ENCODE measurements around the gene AK8.

AK8 gene

DNA sequence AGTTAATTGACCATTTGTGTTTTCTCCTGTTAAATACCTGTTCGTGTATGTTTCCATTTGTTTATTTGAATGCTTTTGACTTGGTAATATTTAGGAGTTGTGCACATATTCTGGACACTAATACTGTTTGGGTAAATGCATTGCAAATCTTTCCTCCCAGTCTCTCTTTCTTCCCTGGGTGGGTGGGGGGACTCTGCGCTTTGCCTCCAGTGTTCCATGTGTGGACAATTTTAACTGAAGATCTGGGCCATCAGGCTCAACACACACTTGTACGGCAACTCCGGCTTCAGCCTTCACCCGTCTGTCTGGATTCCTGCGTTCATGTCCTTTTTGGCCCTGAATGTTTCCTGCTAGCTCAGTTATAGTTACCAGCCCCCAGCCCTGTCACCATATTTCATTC lies 167.8 kb downstream of the AK8 start:
- POLR2A ChIA-PET, result no interaction called here
- peaks cover 0 to 2% (median 0%) of the 10 kb centered on the region in 5 experiments for H3K27me3 ChIP-seq (replicated peaks in 2 of 5; ENCODE audit: control insufficient read depth in 4 of 5, insufficient read depth in 5 of 5, low read length in 4 of 5)
- no peak overlapping the region for H3K27ac ChIP-seq (ENCODE audit: insufficient read depth in 1 of 2, low read depth in 1 of 2, low read length in 2 of 2, poor library complexity in 1 of 2, severe bottlenecking in 2 of 2)
- H3K4me1 ChIP-seq (ENCODE audit: control extremely low read depth in 1 of 4, control insufficient read depth in 4 of 4, insufficient read depth in 4 of 4, low read length in 3 of 4), result no peaks in the 10 kb centered on the region
- WGBS (ENCODE audit: insufficient coverage), result 96% methylated on average over 4 of the region's 6 CpGs
- DNase-seq, result no peak
- H3K36me3 ChIP-seq (ENCODE audit: control insufficient read depth in 4 of 4, insufficient read depth in 4 of 4, low read length in 3 of 4), result no peaks in the 10 kb centered on the region
- CTCF ChIA-PET, result no interaction called here
- H3K9me3 ChIP-seq (ENCODE audit: control extremely low read depth in 1 of 5, control insufficient read depth in 4 of 5, insufficient read depth in 2 of 5, low read depth in 1 of 5, low read length in 4 of 5), result no peaks in the 10 kb centered on the region
- H3K4me3 ChIP-seq (ENCODE audit: control insufficient read depth in 1 of 7, extremely low read depth in 1 of 7, insufficient read depth in 4 of 7, low read depth in 2 of 7, low read length in 6 of 7), result no peak overlapping the region

DNA sequence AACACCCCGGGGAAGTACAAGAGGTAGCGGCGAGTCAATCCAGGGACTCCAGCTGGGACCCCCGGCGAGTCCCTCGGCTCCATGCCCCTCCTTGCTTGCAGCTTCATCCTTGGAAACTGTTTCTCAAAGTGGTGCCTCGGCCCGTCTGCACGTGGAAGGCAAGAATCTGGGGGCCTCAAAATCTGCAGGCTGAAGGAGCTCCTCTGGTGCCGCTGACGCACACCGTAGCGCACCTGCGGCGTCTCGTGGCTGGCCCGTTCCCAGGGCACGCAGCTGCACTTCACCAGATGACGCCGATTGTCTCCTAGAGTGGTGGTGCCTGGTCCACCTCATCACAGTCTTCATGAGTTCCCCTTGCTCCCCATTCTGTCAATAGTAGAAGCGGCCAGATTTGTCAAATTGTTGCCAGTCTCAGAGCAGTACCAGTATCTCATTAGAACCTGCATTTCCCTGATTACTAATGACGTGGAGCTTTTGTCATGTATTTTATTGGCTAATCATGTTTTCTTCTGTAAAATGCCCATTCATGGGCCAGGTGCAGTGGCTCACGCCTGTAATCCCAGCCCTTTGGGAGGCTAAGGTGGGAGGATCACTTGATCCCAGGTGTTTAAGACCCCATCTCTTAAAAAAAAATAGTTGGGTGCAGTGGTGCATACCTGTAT lies 169.2 kb downstream of the AK8 start:
- POLR2A ChIA-PET, result interaction anchor here (0.6 kb wide), 1 partner anchor 71 kb away, joined by 3 read pairs; no protein-coding TSS in a partner anchor
- 94% methylated on average over 23 of the region's 23 CpGs for WGBS (ENCODE audit: insufficient coverage)
- CTCF ChIA-PET, result interaction anchor here (0.9 kb wide), 1 partner anchor 10 kb away, joined by 3 read pairs; no protein-coding TSS in a partner anchor

DNA sequence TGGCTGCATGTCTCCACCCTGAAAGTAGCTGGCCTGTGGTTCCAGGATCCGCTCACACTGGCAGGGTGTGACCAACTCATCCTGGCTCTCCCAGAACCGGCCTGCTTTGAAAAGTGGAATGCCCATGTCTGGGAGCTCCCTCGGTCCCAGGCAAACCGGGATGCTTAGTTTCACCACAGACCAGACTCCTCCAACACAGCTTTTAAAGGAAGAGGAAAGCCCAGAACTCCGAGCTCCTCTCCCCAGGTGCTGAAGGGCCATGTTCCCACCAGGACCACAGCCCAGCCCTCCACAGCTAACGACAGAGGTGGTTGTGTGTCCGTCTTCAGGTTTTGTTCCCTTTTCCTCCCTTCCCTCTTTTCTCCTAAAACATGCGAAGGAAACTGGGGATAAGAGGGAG lies 169.8 kb downstream of the AK8 start:
- whole genome bisulfite sequencing (ENCODE audit: insufficient coverage), result 95% methylated on average over 8 of the region's 8 CpGs
- H3K27me3 ChIP-seq (replicated peaks in 2 of 5; ENCODE audit: control insufficient read depth in 4 of 5, insufficient read depth in 5 of 5, low read length in 4 of 5), result peaks cover 0 to 2% (median 0%) of the 10 kb centered on the region in 5 experiments
- CTCF ChIA-PET, result no interaction called here
- no peak for DNase-seq
- POLR2A ChIA-PET, result no interaction called here
- no peaks in the 10 kb centered on the region for H3K36me3 ChIP-seq (ENCODE audit: control insufficient read depth in 4 of 4, insufficient read depth in 4 of 4, low read length in 3 of 4)
- no peak overlapping the region for H3K27ac ChIP-seq (ENCODE audit: insufficient read depth in 1 of 2, low read depth in 1 of 2, low read length in 2 of 2, poor library complexity in 1 of 2, severe bottlenecking in 2 of 2)
- H3K9me3 ChIP-seq (ENCODE audit: control extremely low read depth in 1 of 5, control insufficient read depth in 4 of 5, insufficient read depth in 2 of 5, low read depth in 1 of 5, low read length in 4 of 5), result no peaks in the 10 kb centered on the region
- no peaks in the 10 kb centered on the region for H3K4me1 ChIP-seq (ENCODE audit: control extremely low read depth in 1 of 4, control insufficient read depth in 4 of 4, insufficient read depth in 4 of 4, low read length in 3 of 4)
- H3K4me3 ChIP-seq (ENCODE audit: control insufficient read depth in 1 of 7, extremely low read depth in 1 of 7, insufficient read depth in 4 of 7, low read depth in 2 of 7, low read length in 6 of 7), result no peak overlapping the region

More for the DNA sequence above, 169.2 kb downstream of the AK8 start:
- no peaks in the 10 kb centered on the region for H3K36me3 ChIP-seq (ENCODE audit: control insufficient read depth in 4 of 4, insufficient read depth in 4 of 4, low read length in 3 of 4)
- no peak overlapping the region for H3K27ac ChIP-seq (ENCODE audit: insufficient read depth in 1 of 2, low read depth in 1 of 2, low read length in 2 of 2, poor library complexity in 1 of 2, severe bottlenecking in 2 of 2)
- H3K4me1 ChIP-seq (ENCODE audit: control extremely low read depth in 1 of 4, control insufficient read depth in 4 of 4, insufficient read depth in 4 of 4, low read length in 3 of 4), result no peaks in the 10 kb centered on the region
- DNase-seq, result no peak
- no peak overlapping the region for H3K4me3 ChIP-seq (ENCODE audit: control insufficient read depth in 1 of 7, extremely low read depth in 1 of 7, insufficient read depth in 4 of 7, low read depth in 2 of 7, low read length in 6 of 7)
- peaks cover 0 to 2% (median 0%) of the 10 kb centered on the region in 5 experiments for H3K27me3 ChIP-seq (replicated peaks in 2 of 5; ENCODE audit: control insufficient read depth in 4 of 5, insufficient read depth in 5 of 5, low read length in 4 of 5)
- H3K9me3 ChIP-seq (ENCODE audit: control extremely low read depth in 1 of 5, control insufficient read depth in 4 of 5, insufficient read depth in 2 of 5, low read depth in 1 of 5, low read length in 4 of 5), result no peaks in the 10 kb centered on the region

DNA sequence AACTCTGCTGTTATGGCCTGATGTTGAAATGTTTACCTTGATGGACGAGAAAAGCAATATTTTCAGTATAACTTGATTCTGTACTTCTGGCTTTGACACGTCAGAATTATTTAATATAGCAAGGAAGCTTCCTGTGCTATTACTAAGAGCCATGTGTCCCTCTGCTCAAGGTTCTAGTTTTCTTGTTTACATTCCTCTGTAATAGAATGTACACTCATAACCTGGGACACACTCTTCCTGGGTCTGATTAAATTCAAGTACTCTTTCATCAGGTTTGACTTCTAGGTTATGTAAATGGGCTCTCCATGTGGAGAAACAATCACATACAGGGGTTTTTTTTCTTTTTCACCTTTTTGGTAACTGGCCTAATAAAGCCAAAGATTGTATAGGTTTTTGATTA lies 174.7 kb downstream of the AK8 start:
- ChIA-PET POLR2A (no interaction called here), CTCF (interaction anchor here (1.2 kb wide), 1 partner anchor 11 kb away, joined by 3 read pairs; no protein-coding TSS in a partner anchor)
- Histone ChIP-seq H3K27ac (ENCODE audit: insufficient read depth in 1 of 2, low read depth in 1 of 2, low read length in 2 of 2, poor library complexity in 1 of 2, severe bottlenecking in 2 of 2) (no peak overlapping the region), H3K27me3 (replicated peaks in 2 of 5; ENCODE audit: control insufficient read depth in 4 of 5, insufficient read depth in 5 of 5, low read length in 4 of 5) (no peaks in the 10 kb centered on the region), H3K36me3 (ENCODE audit: control insufficient read depth in 4 of 4, insufficient read depth in 4 of 4, low read length in 3 of 4) (no peaks in the 10 kb centered on the region), H3K9me3 (ENCODE audit: control extremely low read depth in 1 of 5, control insufficient read depth in 4 of 5, insufficient read depth in 2 of 5, low read depth in 1 of 5, low read length in 4 of 5) (peaks cover 0 to 3% (median under 1%) of the 10 kb centered on the region in 5 experiments), H3K4me3 (ENCODE audit: control insufficient read depth in 1 of 7, extremely low read depth in 1 of 7, insufficient read depth in 4 of 7, low read depth in 2 of 7, low read length in 6 of 7) (no peak overlapping the region), H3K4me1 (ENCODE audit: control extremely low read depth in 1 of 4, control insufficient read depth in 4 of 4, insufficient read depth in 4 of 4, low read length in 3 of 4) (no peaks in the 10 kb centered on the region)
- WGBS (ENCODE audit: insufficient coverage), result 100% methylated on average over 2 of the region's 2 CpGs
- DNase-seq, result no peak

DNA sequence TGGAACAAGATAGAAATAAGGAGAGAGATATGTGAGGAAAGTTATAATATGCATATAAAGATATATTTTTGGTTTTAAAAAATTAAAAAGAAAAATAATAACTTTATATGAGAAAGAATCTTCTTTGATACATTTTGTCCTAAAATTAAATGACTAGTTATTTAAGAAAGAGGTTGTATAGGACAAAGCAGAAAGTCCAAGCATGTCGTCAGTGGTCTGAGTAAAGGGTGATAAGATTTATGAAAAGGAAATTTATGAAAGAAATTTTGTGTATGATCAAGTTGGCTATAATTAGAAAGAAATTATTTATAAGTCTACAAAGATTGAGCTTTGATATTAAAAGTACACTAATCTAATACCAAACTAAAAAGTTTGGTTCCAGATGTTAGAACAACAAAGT lies 175.8 kb downstream of the AK8 start:
- POLR2A ChIA-PET, result no interaction called here
- WGBS (ENCODE audit: insufficient coverage), result 100% methylated on average over 1 of the region's 1 CpG

DNA sequence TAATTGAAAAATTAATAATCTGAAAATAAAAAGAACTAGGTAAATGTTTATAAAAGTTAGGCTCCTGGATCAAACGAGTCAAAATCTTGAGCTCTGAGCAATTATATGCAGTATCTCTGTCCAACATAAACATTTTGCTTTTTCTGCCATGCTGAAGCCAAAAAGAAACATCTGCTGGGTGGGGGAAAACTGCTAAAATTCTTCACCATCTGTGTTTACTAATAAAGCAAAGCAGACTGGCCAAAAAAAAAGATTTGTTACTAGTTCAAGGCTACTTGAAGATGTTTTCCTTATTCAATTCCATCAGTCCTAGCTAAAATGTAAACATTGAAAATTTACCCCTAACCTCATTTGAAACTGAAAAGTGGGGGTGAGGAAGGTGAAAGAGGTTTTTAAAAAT lies 178.1 kb downstream of the AK8 start:
- H3K4me1 ChIP-seq (ENCODE audit: control extremely low read depth in 1 of 4, control insufficient read depth in 4 of 4, insufficient read depth in 4 of 4, low read length in 3 of 4), result no peaks in the 10 kb centered on the region
- no peaks in the 10 kb centered on the region for H3K27me3 ChIP-seq (replicated peaks in 2 of 5; ENCODE audit: control insufficient read depth in 4 of 5, insufficient read depth in 5 of 5, low read length in 4 of 5)
- H3K9me3 ChIP-seq (ENCODE audit: control extremely low read depth in 1 of 5, control insufficient read depth in 4 of 5, insufficient read depth in 2 of 5, low read depth in 1 of 5, low read length in 4 of 5), result peaks cover 5 to 23% (median 8%) of the 10 kb centered on the region in 5 experiments
- H3K36me3 ChIP-seq (ENCODE audit: control insufficient read depth in 4 of 4, insufficient read depth in 4 of 4, low read length in 3 of 4), result no peaks in the 10 kb centered on the region
- WGBS (ENCODE audit: insufficient coverage), result 80% methylated on average over 1 of the region's 1 CpG
- no peak overlapping the region for H3K4me3 ChIP-seq (ENCODE audit: control insufficient read depth in 1 of 7, extremely low read depth in 1 of 7, insufficient read depth in 4 of 7, low read depth in 2 of 7, low read length in 6 of 7)
- ChIA-PET POLR2A (no interaction called here), CTCF (interaction anchor here (1.1 to 3.5 kb wide), 2 partner anchors 42 to 100 kb away, joined by 3 to 10 read pairs; no protein-coding TSS in a partner anchor)
- no peak overlapping the region for H3K27ac ChIP-seq (ENCODE audit: insufficient read depth in 1 of 2, low read depth in 1 of 2, low read length in 2 of 2, poor library complexity in 1 of 2, severe bottlenecking in 2 of 2)
- DNase-seq, result no peak

More for the DNA sequence above, 175.8 kb downstream of the AK8 start:
- H3K4me3 ChIP-seq (ENCODE audit: control insufficient read depth in 1 of 7, extremely low read depth in 1 of 7, insufficient read depth in 4 of 7, low read depth in 2 of 7, low read length in 6 of 7), result no peak overlapping the region
- DNase-seq, result peak in 1 of 3 donors; percentile 3
- H3K4me1 ChIP-seq (ENCODE audit: control extremely low read depth in 1 of 4, control insufficient read depth in 4 of 4, insufficient read depth in 4 of 4, low read length in 3 of 4), result no peaks in the 10 kb centered on the region
- no peaks in the 10 kb centered on the region for H3K27me3 ChIP-seq (replicated peaks in 2 of 5; ENCODE audit: control insufficient read depth in 4 of 5, insufficient read depth in 5 of 5, low read length in 4 of 5)
- no peak overlapping the region for H3K27ac ChIP-seq (ENCODE audit: insufficient read depth in 1 of 2, low read depth in 1 of 2, low read length in 2 of 2, poor library complexity in 1 of 2, severe bottlenecking in 2 of 2)
- CTCF ChIA-PET, result interaction anchor here (1.0 kb wide), 1 partner anchor 24 kb away, joined by 3 read pairs; no protein-coding TSS in a partner anchor
- no peaks in the 10 kb centered on the region for H3K36me3 ChIP-seq (ENCODE audit: control insufficient read depth in 4 of 4, insufficient read depth in 4 of 4, low read length in 3 of 4)
- peaks cover 0 to 10% (median 3%) of the 10 kb centered on the region in 5 experiments for H3K9me3 ChIP-seq (ENCODE audit: control extremely low read depth in 1 of 5, control insufficient read depth in 4 of 5, insufficient read depth in 2 of 5, low read depth in 1 of 5, low read length in 4 of 5)

DNA sequence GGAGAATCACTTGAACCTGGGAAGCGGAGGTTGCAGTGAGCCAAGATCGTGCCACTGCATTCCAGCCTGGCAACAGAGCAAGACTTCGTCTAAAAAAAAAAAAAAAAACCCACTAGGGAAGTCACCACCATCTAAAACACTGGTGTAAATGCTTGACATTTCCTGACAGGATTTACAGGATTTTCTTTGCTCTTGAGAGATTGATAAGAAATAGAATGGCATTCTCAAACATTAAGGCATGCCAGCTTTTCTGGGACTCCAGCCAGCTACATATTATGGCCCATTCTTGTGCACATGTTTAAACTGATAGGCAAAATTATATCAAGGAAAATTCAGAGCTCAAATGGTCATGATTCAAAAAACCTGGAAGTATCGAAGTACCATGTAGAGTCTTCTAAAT lies 179.1 kb downstream of the AK8 start:
- 0% methylated on average over 1 of the region's 4 CpGs for WGBS (ENCODE audit: insufficient coverage)
- peaks cover 5 to 23% (median 8%) of the 10 kb centered on the region in 5 experiments for H3K9me3 ChIP-seq (ENCODE audit: control extremely low read depth in 1 of 5, control insufficient read depth in 4 of 5, insufficient read depth in 2 of 5, low read depth in 1 of 5, low read length in 4 of 5)
- ChIA-PET CTCF (interaction anchor here (2.1 to 3.5 kb wide), 2 partner anchors 11 to 100 kb away, joined by 5 to 10 read pairs; no protein-coding TSS in a partner anchor), POLR2A (no interaction called here)
- H3K36me3 ChIP-seq (ENCODE audit: control insufficient read depth in 4 of 4, insufficient read depth in 4 of 4, low read length in 3 of 4), result no peaks in the 10 kb centered on the region
- H3K4me1 ChIP-seq (ENCODE audit: control extremely low read depth in 1 of 4, control insufficient read depth in 4 of 4, insufficient read depth in 4 of 4, low read length in 3 of 4), result no peaks in the 10 kb centered on the region
- no peak overlapping the region for H3K4me3 ChIP-seq (ENCODE audit: control insufficient read depth in 1 of 7, extremely low read depth in 1 of 7, insufficient read depth in 4 of 7, low read depth in 2 of 7, low read length in 6 of 7)
- no peaks in the 10 kb centered on the region for H3K27me3 ChIP-seq (replicated peaks in 2 of 5; ENCODE audit: control insufficient read depth in 4 of 5, insufficient read depth in 5 of 5, low read length in 4 of 5)
- no peak overlapping the region for H3K27ac ChIP-seq (ENCODE audit: insufficient read depth in 1 of 2, low read depth in 1 of 2, low read length in 2 of 2, poor library complexity in 1 of 2, severe bottlenecking in 2 of 2)
- DNase-seq, result peak in 2 of 3 donors; percentile 1 to 19

Data from common myeloid progenitor, CD34-positive (primary cell).